GM18870 (cell line): Measurements from ENCODE around the gene KCNK15.

Experiments used
- ATAC-seq: cut with Tn5 transposase; IDR thresholded peaks from one replicate; pipeline ENCODE4 v1.9.1; 2021; ENCODE audit warnings: moderate library complexity; ENCODE audit not compliant: unreplicated experiment

KCNK15 gene

GRCh38 chr20:44733341-44734069 lies 12.2 kb upstream of the KCNK15 start:
- no peak for ATAC-seq

GRCh38 chr20:44734938-44735337 lies 10.7 kb upstream of the KCNK15 start:
- ATAC-seq: no peak

- no peak for ATAC-seq
Observed at GRCh38 chr20:44735816-44736169, 9.9 kb upstream of the KCNK15 start.

DNA sequence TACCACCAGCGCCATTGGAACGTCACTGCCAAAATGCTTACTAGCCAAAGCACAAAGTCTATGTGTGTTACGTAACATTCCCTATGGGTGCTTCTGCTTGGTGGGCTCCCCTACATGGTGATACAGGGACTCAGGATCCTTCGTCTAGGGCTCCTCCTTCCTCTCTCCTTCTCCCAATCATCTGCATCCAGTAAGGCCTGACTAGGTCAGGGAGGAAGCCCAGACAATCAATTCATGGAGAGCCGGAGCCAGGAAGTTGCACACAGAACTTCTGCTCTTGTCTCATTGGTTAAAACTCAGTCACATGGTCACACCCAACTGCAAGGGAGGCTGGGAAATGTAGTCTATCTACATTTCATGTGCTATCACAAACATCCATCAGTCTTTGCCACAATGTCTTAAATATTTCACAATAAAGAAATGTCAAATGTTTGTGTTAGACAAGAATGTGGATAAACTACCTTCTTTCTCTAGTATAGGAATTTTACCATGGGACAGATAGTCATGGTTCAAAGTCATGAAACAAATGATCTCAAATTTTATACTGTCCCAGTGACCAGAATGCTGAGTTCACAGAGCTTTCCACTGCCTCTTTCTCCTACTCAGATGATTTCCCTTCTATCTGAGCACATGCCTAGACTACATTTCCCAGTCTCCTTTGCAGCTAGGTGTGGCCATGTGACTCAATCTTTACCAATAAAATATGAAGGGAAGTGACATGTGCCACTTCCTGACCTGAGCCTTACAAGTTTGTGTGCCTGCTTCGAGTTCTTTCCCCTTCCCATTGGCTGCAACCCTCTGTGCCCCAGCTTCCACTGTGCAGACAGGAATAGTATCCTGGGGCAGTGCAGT lies 9.3 kb upstream of the KCNK15 start:
- no peak for ATAC-seq

DNA sequence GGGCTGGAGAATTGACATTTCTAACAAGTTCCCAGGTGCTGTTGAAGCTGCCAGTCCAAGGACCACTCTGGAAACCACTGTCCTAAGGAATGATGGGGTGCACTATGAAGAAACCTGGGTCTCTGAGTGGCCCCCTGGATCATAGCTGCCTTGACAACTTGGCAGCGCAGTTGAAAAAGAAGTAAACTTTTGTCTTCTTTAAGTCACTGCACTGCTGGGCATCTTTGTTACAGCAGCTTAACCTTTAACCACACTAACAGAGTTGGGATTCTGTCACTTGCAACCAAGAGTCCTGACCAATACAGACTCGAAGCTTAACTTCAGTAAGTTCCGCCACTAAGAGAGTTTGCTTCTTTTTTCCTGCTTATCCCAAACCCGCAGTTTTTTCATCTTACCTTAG lies 8.5 kb upstream of the KCNK15 start:
- no peak for ATAC-seq

DNA sequence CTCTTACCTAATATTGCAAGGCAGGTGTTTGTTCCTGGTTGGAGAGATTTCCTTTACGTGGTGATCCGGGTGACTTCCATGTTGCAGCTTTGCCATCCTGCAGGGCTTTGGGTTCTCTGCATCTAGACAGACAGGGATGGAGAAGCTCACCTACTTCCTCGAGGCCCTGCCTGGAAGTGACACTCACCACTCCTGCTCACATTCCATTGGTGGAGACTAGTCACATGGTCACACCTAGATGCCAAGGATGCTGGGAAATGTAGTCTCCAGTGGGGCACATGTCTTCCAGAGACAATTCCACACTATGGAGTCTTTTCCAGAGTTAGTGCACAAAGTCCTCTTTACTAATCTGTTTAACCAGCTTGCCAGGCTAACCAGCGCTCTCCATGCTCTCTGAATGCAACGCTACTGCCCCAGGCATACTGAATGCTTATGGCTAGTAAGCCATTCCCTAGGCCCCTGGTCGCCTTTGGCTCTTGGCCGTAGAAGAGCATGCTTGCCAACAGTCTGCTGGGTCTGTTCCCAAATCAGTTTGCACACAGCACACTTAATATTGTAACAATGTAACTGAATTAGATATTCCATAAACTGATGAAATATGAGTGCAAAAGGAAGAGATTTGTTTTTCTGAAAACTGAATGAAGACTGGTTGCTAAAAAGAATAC lies 6.7 kb upstream of the KCNK15 start:
- no peak for ATAC-seq

- ATAC-seq: no peak
Observed at GRCh38 chr20:44739942-44740341, 5.7 kb upstream of the KCNK15 start.

- ATAC-seq: no peak
Observed at GRCh38 chr20:44742304-44743079, 3.2 kb upstream of the KCNK15 start.

GRCh38 chr20:44743080-44743701 lies 2.5 kb upstream of the KCNK15 start:
- no peak for ATAC-seq

GRCh38 chr20:44743916-44744655 lies 1.6 kb upstream of the KCNK15 start:
- no peak for ATAC-seq

- ATAC-seq: no peak
Observed at GRCh38 chr20:44745122-44745597, 505 bp upstream of the KCNK15 start.

GRCh38 chr20:44746367-44747165 lies 901 bp downstream of the KCNK15 start:
- no peak for ATAC-seq

DNA sequence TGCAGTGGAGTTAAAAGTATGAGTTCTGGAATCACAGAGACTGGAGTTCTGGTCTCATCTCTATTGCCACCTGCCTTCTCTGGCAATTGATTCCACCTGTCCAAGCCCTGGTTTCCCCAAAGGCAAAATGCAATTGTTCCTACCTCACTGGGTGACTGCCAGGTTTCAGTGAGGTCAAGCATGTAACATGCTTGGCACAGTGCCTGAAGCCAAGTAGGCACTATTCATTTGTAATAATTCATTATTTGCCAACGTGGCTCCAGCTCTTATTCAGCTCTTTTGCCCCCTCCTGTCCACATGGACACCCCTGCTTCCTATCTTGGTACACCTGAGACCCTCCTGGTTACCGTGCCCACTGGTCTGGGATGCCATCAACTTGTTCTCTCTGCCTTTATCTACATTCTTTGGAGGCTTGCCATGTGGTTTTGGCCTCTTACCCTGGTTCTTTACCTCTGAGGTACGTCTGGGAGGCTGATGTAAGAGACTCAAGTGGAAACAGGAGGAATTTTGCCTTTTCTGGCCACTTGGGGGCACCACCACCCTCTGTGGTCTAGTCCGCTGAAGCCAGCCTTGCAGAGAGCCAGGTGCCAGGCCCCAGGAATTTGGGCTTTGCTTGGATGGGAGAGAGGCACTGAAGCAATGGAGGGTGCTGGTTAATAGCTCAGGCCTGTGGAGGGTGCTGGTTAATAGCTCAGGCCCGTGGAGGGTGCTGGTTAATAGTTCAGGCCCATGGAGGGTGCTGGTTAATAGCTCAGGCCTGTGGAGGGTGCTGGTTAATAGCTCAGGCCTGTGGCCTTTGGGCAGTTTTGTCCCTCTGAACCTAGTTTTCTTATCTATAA lies 1.7 kb downstream of the KCNK15 start:
- no peak for ATAC-seq

- no peak for ATAC-seq
Observed at GRCh38 chr20:44748005-44748370, 2.3 kb downstream of the KCNK15 start.

DNA sequence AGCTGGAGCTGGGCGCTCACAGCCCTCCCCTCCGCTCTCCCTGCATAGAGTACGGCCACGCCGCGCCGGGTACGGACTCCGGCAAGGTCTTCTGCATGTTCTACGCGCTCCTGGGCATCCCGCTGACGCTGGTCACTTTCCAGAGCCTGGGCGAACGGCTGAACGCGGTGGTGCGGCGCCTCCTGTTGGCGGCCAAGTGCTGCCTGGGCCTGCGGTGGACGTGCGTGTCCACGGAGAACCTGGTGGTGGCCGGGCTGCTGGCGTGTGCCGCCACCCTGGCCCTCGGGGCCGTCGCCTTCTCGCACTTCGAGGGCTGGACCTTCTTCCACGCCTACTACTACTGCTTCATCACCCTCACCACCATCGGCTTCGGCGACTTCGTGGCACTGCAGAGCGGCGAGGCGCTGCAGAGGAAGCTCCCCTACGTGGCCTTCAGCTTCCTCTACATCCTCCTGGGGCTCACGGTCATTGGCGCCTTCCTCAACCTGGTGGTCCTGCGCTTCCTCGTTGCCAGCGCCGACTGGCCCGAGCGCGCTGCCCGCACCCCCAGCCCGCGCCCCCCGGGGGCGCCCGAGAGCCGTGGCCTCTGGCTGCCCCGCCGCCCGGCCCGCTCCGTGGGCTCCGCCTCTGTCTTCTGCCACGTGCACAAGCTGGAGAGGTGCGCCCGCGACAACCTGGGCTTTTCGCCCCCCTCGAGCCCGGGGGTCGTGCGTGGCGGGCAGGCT lies 4.6 kb downstream of the KCNK15 start:
- no peak for ATAC-seq

GRCh38 chr20:44752099-44752931 lies 6.7 kb downstream of the KCNK15 start:
- ATAC-seq: no peak

DNA sequence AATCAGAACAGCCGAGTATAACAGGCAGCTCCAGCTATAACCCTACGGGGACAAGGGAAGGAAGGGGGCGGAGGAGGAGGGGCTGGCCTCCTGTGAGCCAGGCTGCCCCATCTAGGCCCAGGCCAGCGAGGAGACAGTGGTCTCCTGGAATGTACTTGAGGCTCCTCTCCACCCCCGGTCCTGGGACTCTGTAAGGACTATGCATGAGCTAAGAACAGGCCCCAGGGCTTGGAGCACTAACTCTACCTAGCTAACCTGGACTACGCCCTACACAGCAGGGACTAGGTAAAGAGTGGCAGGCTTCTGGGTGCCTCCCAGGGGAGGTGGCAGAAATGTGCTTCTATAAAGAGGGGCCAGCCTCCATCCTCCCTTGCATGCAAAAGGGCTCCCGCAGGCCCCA lies 8.9 kb downstream of the KCNK15 start:
- no peak for ATAC-seq
